NCI-H226 (cell line): Measurements from ENCODE around the gene CDKN2A.
"Not testable (repeated sequence)": the region's sequence is repeated elsewhere in the genome, so short reads cannot be mapped to it uniquely, and the experiment has no call there.

ENCODE experiments used
- DNase-seq: peaks from one replicate; pipeline ENCODE4 v3.0.0-alpha.2; 2015

The CDKN2A gene

GRCh38 chr9:21976334-21976875 lies 17.8 kb downstream of the CDKN2A start:
- DNase-seq, result no peak

- DNase-seq, result peak; percentile 84
Observed at GRCh38 chr9:21974722-21975409, 19.3 kb downstream of the CDKN2A start.

- no peak for DNase-seq
Observed at GRCh38 chr9:21974343-21974721, 19.9 kb downstream of the CDKN2A start.

GRCh38 chr9:21972361-21972760 lies 21.8 kb downstream of the CDKN2A start:
- no peak for DNase-seq

DNA sequence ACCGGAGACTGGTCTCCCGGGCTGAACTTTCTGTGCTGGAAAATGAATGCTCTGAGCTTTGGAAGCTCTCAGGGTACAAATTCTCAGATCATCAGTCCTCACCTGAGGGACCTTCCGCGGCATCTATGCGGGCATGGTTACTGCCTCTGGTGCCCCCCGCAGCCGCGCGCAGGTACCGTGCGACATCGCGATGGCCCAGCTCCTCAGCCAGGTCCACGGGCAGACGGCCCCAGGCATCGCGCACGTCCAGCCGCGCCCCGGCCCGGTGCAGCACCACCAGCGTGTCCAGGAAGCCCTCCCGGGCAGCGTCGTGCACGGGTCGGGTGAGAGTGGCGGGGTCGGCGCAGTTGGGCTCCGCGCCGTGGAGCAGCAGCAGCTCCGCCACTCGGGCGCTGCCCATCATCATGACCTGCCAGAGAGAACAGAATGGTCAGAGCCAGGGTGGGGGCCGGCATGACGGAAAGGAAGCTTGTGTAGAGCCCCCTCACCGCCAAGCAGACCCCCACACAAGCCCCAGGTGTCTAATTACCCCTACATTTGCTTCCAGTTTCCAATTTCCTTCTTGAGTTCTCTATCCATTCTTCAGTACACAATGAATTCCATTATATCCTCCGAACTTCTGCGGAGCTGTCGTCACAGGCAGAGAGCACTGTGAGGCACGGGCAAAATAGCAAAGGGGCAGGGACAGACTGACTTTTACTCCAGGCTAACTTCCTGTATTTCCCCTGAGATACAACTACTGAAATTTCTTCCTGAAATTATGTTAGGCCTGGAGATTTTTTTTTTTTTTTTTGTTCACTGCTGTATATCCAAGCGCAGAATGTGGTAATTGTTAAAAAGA lies 23.2 kb downstream of the CDKN2A start:
- DNase-seq, result no peak

DNA sequence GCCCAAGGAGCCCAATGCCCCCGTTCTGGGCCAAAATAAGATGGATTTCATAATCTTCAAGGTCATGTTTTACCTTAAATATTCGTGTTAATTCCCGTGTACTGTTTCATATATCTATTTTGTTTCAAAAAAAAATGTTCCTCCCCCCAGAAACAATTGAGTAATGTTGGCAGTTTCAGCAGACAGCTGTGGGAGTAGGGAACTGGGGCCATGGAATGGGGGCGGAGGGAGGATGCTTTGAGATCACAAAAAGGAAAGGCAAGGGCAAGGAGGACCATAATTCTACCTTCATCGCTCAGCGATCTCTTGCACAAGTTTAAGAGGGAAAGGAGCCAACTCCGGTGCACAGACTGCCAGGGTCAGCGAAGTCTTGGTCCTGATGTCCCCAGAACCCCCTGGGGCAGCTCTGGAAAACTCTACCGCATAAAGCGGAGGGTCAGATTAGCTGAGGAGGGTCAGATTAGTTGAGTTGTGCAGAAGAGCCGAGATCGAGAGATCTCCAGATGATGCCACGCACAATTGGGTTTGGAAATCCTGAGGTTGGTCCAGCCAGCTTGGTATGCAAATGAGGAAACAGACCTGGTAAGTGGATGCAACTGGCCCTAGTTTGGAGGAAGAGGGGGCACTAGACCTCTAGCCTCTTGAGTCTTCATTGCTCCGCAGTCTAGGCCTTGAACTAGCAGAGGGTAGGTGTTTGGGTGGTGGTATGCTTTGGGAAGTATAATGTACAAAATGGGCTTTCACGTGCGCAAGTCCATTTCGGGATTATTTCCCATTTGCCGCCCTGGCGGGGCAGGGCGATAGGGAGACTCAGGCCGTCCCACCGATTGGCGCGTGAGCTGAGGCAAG lies 24.0 kb downstream of the CDKN2A start:
- no peak for DNase-seq

GRCh38 chr9:21969011-21969940 lies 24.9 kb downstream of the CDKN2A start:
- no peak for DNase-seq

- DNase-seq, result no peak
Observed at GRCh38 chr9:21968331-21969010, 25.7 kb downstream of the CDKN2A start.

GRCh38 chr9:21967702-21968101 lies 26.5 kb downstream of the CDKN2A start:
- no peak for DNase-seq

DNA sequence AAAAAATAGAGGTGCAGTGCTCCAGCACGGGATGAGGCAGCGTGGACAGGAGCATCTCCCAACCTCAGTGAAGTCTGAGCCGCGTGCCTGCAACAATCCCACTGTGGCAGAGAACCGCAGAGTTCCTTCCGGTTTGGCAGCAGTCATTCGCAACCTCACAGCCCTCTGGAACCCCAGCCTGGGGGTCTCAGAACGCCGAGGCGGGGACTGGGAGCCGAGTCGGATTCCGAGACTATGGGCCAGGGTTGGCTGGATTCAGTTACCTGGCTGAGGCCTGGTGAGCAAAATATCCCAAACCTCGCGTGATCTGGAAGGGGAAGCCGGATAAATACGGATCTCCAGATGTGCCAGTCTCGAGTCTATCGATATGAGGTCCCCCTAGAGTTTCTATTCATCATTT lies 27.0 kb downstream of the CDKN2A start:
- DNase-seq, result no peak

DNA sequence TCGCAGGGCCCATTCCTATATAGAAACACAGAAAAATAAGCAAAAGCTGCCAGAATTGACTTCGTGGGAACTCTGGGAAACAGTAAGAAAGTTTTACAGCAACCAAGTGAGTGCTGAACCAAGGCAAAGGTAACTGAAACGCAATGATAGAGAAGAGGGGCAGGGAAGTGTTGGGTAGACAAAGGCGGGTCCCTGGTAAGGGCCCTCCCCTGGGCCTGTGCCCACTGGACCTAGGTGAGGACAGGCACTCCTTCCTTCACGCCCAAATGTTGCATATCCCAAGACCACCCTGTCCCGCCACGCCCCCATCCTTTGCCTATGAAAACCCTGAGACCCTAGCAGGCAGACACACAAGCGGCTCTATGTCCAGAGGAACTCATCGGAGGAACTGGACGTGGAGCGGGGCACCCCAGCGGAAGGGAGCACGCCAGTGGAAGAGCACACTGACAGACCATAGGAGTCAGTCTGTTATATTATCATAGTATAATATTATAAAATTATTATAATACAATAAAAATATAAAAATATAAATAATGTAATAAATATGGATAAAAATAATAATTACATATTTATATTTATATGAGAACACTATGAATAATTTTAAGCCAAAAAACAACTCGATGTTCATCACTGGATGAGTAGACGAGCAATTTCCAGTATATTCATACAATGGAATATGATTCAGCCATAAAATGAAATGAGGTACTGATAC lies 27.9 kb downstream of the CDKN2A start:
- DNase-seq, result no peak

- DNase-seq, result peak; percentile 62
Observed at GRCh38 chr9:21965401-21965951, 28.7 kb downstream of the CDKN2A start.

GRCh38 chr9:21964925-21965385 lies 29.2 kb downstream of the CDKN2A start:
- DNase-seq, result peak; percentile 43

DNA sequence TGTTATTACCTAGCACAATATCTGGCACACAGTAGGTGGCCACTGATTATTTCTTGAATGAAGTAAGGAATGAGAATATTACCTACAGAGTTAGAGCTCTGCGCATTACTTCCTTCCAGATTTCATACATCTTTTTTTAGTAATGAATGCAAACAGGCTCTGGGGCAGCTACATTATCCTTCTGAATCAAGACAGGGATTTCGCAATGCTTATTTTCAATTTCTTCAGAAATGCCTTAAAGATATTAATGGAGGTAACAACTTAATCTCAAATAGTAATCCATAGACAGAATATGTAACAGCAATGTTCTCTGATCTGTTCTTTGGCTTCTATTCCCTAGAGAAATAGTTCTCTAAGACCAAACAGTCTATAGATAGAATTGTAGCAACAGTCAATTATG lies 32.6 kb downstream of the CDKN2A start:
- no peak for DNase-seq

DNA sequence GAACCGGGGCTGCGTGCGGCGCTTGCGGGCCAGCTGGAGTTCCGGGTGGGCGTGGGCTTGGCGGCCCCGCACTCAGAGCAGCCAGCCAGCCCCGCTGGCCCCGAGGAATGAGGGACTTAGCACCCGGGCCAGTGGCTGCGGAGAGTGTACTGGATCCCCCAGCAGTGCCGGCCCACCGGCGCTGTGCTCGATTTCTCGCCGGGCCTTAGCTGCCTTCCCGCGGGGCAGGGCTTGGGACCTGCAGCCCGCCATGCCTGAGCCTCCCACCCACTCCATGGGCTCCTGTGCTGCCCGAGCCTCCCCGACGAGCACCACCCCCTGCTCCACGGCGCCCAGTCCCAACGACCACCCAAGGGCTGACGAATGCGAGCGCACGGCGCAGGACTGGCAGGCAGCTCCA lies 34.9 kb downstream of the CDKN2A start:
- DNase-seq, result not testable (repeated sequence)

- DNase-seq, result no peak
Observed at GRCh38 chr9:21958833-21959232, 35.4 kb downstream of the CDKN2A start.

- no peak for DNase-seq
Observed at GRCh38 chr9:21945606-21946005, 48.6 kb downstream of the CDKN2A start.

- DNase-seq, result no peak
Observed at GRCh38 chr9:21943464-21943863, 50.7 kb downstream of the CDKN2A start.

DNA sequence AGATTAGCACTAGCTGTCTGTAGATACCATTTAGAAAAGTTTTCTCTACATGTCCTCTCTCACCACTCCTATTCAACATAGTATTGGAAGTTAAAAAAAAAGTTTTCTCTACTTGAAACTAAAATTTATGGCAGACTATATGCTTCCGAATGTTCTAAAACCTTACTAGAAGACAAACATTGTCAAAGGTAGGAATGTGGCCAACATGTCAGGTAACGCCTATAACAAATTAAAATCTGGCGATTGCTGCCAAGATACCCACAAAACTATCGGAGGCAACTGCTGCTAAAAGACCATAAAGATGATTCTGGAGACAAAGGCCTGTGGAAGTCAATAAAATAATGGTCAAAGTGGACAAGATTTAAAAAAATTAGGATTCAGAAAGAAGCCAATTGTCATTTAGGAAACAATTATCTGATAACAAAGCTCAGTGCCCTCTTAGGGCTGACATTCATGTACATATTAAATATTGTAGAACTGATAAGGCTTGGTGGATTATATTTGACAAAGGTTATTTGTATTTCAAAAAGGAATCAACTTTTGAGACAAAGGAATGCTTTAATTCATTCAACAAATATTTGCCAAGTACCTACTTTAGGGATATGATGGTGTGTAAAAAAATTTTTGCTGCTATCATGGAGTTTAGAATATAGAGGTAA lies 52.7 kb downstream of the CDKN2A start:
- no peak for DNase-seq

- DNase-seq, result no peak
Observed at GRCh38 chr9:21936161-21936560, 58.0 kb downstream of the CDKN2A start.
